RWPE1 (cell line): ENCODE measurements around the gene GALK1.

ENCODE experiments used
- CTCF ChIA-PET: fragments of 350-600 bp; sonication (Branson Sonifier 250); formaldehyde crosslinking; extraction: SDS; loops from one replicate; lab custom pipeline; 2021; lab: Yijun Ruan, JAX
- POLR2A ChIA-PET: fragments of 400-600 bp; formaldehyde crosslinking; extraction: SDS; loops from one replicate; lab custom pipeline; 2020; ENCODE audit warnings: antibody characterized with exemption; ENCODE audit not compliant: low non-redundant PET; lab: Yijun Ruan, JAX
- DNase-seq: peaks from one replicate; pipeline ENCODE4 v3.0.0; 2012; ENCODE audit warnings: low spot score
- H3K27ac ChIP-seq: fragments of 450-650 bp; 2 replicates; pipeline ENCODE4 v1.5.1; 2017
- TF ChIP-seq, protein P1 (sequence below): fragments of 450-650 bp; conservative IDR thresholded peaks from 2 replicates; pipeline ENCODE4 v1.5.1; 2017; ENCODE audit warnings: low read depth, mild to moderate bottlenecking

The GALK1 gene

DNA sequence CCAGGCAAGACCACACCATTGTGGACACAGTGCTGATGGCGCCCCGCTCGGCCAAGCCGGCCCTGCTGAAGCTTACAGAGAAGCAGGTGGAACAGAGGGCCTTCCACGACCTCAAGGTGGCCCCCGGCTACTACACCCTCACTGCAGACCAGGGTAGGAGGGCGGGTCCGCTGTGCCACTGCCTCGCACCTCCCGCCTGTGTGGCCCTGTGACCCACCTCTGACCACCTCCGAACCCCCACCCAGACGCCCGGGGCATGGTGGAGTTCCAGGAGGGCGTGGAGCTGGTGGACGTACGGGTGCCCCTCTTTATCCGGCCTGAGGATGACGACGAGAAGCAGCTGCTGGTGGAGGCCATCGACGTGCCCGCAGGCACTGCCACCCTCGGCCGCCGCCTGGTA is 22.7 kb downstream of the GALK1 start:
- ChIA-PET CTCF (interaction anchor here (0.5 to 1.0 kb wide), 3 partner anchors 58 to 134 kb away, joined by 3 to 5 read pairs (median 4); no protein-coding TSS in a partner anchor), POLR2A (no interaction called here)
- TF ChIP-seq, protein P1, sequence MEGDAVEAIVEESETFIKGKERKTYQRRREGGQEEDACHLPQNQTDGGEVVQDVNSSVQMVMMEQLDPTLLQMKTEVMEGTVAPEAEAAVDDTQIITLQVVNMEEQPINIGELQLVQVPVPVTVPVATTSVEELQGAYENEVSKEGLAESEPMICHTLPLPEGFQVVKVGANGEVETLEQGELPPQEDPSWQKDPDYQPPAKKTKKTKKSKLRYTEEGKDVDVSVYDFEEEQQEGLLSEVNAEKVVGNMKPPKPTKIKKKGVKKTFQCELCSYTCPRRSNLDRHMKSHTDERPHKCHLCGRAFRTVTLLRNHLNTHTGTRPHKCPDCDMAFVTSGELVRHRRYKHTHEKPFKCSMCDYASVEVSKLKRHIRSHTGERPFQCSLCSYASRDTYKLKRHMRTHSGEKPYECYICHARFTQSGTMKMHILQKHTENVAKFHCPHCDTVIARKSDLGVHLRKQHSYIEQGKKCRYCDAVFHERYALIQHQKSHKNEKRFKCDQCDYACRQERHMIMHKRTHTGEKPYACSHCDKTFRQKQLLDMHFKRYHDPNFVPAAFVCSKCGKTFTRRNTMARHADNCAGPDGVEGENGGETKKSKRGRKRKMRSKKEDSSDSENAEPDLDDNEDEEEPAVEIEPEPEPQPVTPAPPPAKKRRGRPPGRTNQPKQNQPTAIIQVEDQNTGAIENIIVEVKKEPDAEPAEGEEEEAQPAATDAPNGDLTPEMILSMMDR = no peak
- DNase-seq = no peak
- H3K27ac ChIP-seq = peak overlapping the region; percentile 98

DNA sequence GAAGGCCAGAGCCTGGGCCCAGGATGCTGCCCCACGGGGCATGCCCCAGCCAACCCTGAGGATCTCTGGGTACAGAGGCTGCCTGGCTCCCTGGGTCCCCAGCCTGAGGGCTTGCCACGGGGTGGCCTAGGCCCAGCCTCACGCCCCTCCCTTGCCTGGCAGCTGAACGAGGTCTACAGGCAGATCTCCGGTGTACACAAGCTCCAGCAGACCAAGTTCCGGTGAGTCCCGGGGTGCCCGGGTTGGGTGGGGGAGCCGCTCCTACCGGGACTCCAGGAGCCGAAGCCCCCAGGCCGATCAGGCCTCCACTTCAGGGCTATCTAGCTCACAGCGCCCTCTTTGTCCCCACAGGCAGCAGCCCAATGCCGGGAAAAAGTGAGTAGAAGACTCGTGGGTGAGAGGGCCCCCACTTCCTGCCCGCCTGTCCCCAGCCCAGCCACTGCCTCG is 24.3 kb downstream of the GALK1 start:
- TF ChIP-seq, protein P1 = no peak
- CTCF ChIA-PET = interaction anchor here (1.5 kb wide), 1 partner anchor 9 kb away, joined by 6 read pairs; no protein-coding TSS in a partner anchor
- no peak for DNase-seq
- POLR2A ChIA-PET = no interaction called here
- H3K27ac ChIP-seq = peak overlapping the region; percentile 98

DNA sequence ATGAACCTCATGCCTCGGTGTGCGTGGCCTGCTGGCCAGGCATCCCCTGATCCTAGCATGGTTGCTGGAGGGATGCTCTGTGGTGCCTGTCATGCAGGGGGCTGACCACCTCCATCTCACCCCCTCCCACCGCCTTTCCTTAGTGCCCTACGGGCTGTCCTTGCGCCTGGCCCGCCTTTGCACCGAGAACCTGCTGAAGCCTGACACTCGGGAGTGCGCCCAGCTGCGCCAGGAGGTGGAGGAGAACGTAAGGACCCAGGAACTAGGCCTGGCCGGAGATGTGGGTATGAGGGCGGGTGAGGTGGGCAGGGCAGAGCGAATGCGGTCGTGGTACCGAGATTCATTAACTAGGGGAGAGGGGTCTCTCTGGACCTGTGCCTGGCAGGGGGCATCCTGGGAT is 24.8 kb downstream of the GALK1 start:
- DNase-seq = no peak
- H3K27ac ChIP-seq = peak overlapping the region; percentile 98
- POLR2A ChIA-PET = no interaction called here
- CTCF ChIA-PET = no interaction called here
- TF ChIP-seq, protein P1 = no peak

DNA sequence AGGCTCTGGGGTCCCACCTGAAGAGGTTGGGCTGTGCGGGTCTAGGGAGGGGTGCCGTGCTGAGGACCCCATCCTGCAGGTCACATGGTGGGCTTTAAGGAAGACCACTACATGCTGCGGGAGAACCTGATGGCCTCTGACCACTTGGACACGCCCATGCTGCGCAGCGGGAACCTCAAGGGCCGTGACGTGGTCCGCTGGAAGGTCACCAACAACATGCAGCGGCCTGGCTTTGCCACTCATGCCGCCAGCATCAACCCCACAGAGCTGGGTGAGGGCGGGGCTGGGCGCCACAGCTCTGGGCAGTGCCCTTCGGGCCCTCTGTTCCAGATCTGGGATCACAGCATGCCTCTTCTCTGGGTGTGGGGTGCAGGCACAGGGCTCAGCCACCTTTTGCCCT is 25.2 kb downstream of the GALK1 start:
- POLR2A ChIA-PET = no interaction called here

DNA sequence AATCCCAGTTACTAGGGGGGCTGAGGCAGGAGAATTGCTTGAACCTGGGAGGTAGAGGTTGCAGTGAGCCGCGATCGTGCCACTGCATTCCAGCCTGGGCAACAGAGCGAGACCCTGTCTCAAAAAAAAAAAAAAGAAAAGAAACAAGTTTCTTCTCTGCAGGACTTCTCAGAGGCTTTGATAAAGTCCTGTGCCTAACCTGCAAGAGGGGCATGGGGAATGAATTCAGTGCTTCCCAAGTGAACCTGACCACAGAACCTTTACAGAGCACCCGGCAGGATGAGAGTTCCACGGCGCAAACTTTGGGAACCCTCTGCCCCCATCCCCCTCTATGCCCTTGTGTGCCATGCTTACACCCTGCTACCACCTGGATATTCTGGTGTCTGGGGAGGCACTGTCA is 25.8 kb downstream of the GALK1 start:
- ChIA-PET CTCF (no interaction called here), POLR2A (no interaction called here)
- TF ChIP-seq, protein P1 = no peak
- no peak for DNase-seq
- H3K27ac ChIP-seq = peak overlapping the region; percentile 98

More for the DNA sequence above, 25.2 kb downstream of the GALK1 start:
- CTCF ChIA-PET = no interaction called here
- TF ChIP-seq, protein P1 = no peak
- no peak for DNase-seq
- H3K27ac ChIP-seq = peak overlapping the region; percentile 98

DNA sequence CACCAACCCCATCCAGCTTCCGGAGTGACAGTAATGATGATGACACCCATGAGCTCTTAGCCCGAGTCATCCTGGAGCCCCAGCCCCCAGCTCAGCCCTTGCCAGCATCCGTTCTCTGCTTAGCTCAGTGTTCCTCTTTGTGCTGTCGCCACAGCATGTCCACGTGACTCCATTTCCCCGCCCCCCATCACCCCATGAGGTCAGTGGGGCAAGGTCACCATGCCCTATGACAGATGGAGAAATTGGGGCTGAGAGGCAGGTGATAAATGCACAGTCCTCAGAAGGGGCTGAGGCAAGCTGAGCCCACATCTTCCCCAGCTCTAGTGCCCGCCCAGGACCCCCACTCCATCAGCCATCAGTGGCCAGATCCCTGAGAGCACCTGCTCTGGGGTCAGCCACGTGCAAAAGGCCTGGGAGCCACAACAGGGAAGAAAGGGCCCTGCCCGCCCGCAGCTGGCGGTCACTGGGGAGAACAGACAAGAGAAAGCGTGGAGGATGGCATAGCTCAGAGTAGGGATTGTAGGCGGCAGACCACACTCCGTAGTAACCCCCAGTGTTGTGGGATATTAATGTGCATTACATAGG is 26.7 kb downstream of the GALK1 start:
- ChIA-PET POLR2A (interaction anchor here (0.5 kb wide), 1 partner anchor 23 kb away, joined by 4 read pairs; no protein-coding TSS in a partner anchor), CTCF (no interaction called here)
- TF ChIP-seq, protein P1 = no peak
- DNase-seq = no peak
- H3K27ac ChIP-seq = peak overlapping the region; percentile 98
